HCT116 (cell line): ENCODE measurements around the gene GUCY2C. TPM values are rescaled to one million over a fixed set of nuclear protein-coding genes. Genes with fewer than 3 reads are reported as not detected.

Source experiments
- ATAC-seq: fragments of 200-7000 bp; cut with Tn5 transposase; 2 replicates; pipeline ENCODE4 v1.9.1; 2020; ENCODE audit warnings: mild to moderate bottlenecking, moderate library complexity
- BruUV-seq: library from RNA; stranded (reverse); fragments of 400-500 nt; replicated peaks from 2 replicates; lab custom pipeline; 2021; lab: Mats Ljungman, UMichigan
- CTCF ChIA-PET: fragments of 300-600 bp; sonication (Branson Sonifier 250); formaldehyde crosslinking; loops from one replicate; lab custom pipeline; 2021; ENCODE audit warnings: antibody characterized with exemption; lab: Charles Lee
- POLR2A ChIA-PET: fragments of 300-600, 350-600 bp; sonication (Branson Sonifier 250); formaldehyde crosslinking; loops from one replicate; lab custom pipeline; 2021; ENCODE audit warnings: antibody characterized with exemption; lab: Charles Lee
- RAD21 ChIA-PET, 2 experiments: fragments of 300-600 bp; sonication (Branson Sonifier 250); formaldehyde crosslinking; loops; one replicate each; lab custom pipeline; 2023; ENCODE audit warnings: low total read pairs in 2 of 2; ENCODE audit not compliant: uncharacterized antibody in 2 of 2, unreplicated experiment in 2 of 2, low non-redundant PET in 1 of 2; lab: Charles Lee
- DNase-seq: peaks from one replicate; pipeline ENCODE4 v3.0.0-alpha.2; 2010; ENCODE audit warnings: low read depth, low spot score
- H2AFZ ChIP-seq: fragments of 200-600 bp; shearing (Covaris generic), sonication (generic); 2 replicates; pipeline ENCODE4 v1.6.1; 2017; ENCODE audit warnings: low read depth, mixed run types, mixed read lengths, antibody characterized with exemption, low read length; ENCODE audit not compliant: poor library complexity, severe bottlenecking
- H3K27ac ChIP-seq: 2 replicates; pipeline ENCODE4 v1.5.1; 2012; ENCODE audit warnings: low read depth, low read length
- H3K27me3 ChIP-seq: fragments of 200-600 bp; sonication (generic); 2 replicates; pipeline ENCODE4 v1.6.1; 2016; ENCODE audit warnings: mixed run types, low read length, mixed read lengths; ENCODE audit not compliant: insufficient read depth
- H3K36me3 ChIP-seq, 2 experiments: fragments of 200-500 bp in 1 of 2; fragments of 200-600 bp in 1 of 2; sonication (Bioruptor generic) in 1 of 2; sonication (generic) in 1 of 2; 2 replicates each; pipeline versions ENCODE4 v1.5.1 to v1.6.1; 2014 to 2016; ENCODE audit warnings: low read length in 2 of 2, inconsistent platforms in 1 of 2, mixed read lengths in 1 of 2, mixed run types in 1 of 2; ENCODE audit not compliant: insufficient read depth in 2 of 2, control insufficient read depth in 1 of 2
- H3K4me1 ChIP-seq, 2 experiments: fragments of 200-600 bp in 1 of 2; sonication (generic) in 1 of 2; 2 replicates each; pipeline versions ENCODE4 v1.5.1 to v1.6.1; 2012 to 2017; ENCODE audit warnings: low read length in 2 of 2, inconsistent platforms in 1 of 2, mild to moderate bottlenecking in 1 of 2, mixed read lengths in 1 of 2, mixed run types in 1 of 2, moderate library complexity in 1 of 2; ENCODE audit not compliant: insufficient read depth in 2 of 2, control insufficient read depth in 1 of 2
- H3K4me2 ChIP-seq: fragments of 200-600 bp; sonication (generic); 2 replicates; pipeline ENCODE4 v1.6.1; 2017; ENCODE audit warnings: mixed run types, low read length, mixed read lengths
- H3K4me3 ChIP-seq, 2 experiments: fragments of 200-600 bp in 1 of 2; sonication (generic) in 1 of 2; replicated peaks in 1 of 2; 2 replicates each; pipeline ENCODE4 v1.5.1; 2011 to 2016; ENCODE audit warnings: low read length in 2 of 2, control low read depth in 1 of 2, low read depth in 1 of 2, mild to moderate bottlenecking in 1 of 2, mixed read lengths in 1 of 2, mixed run types in 1 of 2
- H3K79me2 ChIP-seq: fragments of 200-600 bp; sonication (generic); 2 replicates; pipeline ENCODE4 v1.6.1; 2017; ENCODE audit warnings: mild to moderate bottlenecking, mixed run types, low read length, moderate library complexity, mixed read lengths; ENCODE audit not compliant: insufficient read depth
- H3K9ac ChIP-seq: fragments of 200-600 bp; sonication (generic); 2 replicates; pipeline ENCODE4 v1.6.1; 2016; ENCODE audit warnings: low read length, mixed read lengths
- H3K9me2 ChIP-seq: fragments of 200-600 bp; sonication (generic), shearing (Covaris generic); 2 replicates; pipeline ENCODE4 v1.6.1; 2017; ENCODE audit warnings: mixed run types, mild to moderate bottlenecking, moderate library complexity; ENCODE audit not compliant: insufficient read depth
- H3K9me3 ChIP-seq, 2 experiments: fragments of 200-500 bp in 1 of 2; fragments of 200-600 bp in 1 of 2; sonication (Bioruptor generic) in 1 of 2; sonication (generic) in 1 of 2; 2 replicates each; pipeline ENCODE4 v1.6.1; 2014 to 2017; ENCODE audit warnings: low read length in 2 of 2, mixed read lengths in 2 of 2, inconsistent platforms in 1 of 2, low read depth in 1 of 2, mild to moderate bottlenecking in 1 of 2, mixed run types in 1 of 2, moderate library complexity in 1 of 2; ENCODE audit not compliant: control insufficient read depth in 1 of 2, insufficient read depth in 1 of 2
- H4K20me1 ChIP-seq: fragments of 200-600 bp; sonication (generic), shearing (Covaris generic); 2 replicates; pipeline ENCODE4 v1.6.1; 2017; ENCODE audit warnings: mixed run types, mild to moderate bottlenecking, moderate library complexity; ENCODE audit not compliant: insufficient read depth
- CBX3 ChIP-seq: IDR thresholded peaks from 2 replicates; pipeline ENCODE4 v1.6.1; 2012; ENCODE audit warnings: low read depth
- ELF1 ChIP-seq: IDR thresholded peaks from 2 replicates; pipeline ENCODE4 v1.6.1; 2012; ENCODE audit warnings: low read depth, borderline replicate concordance
- JUND ChIP-seq: IDR thresholded peaks from 2 replicates; pipeline ENCODE4 v1.6.1; 2012
- YY1 ChIP-seq: IDR thresholded peaks from 2 replicates; pipeline ENCODE4 v1.6.1; 2011; ENCODE audit warnings: low read length, low read depth, moderate library complexity, mild to moderate bottlenecking; ENCODE audit not compliant: insufficient replicate concordance; ENCODE audit errors: extremely low read depth
- ZFX ChIP-seq: fragments of 450-650 bp; IDR thresholded peaks from 2 replicates; pipeline ENCODE4 v1.6.1; 2017
- intact Hi-C: fragments of 100-400 bp; cut with micrococcal nuclease; formaldehyde crosslinking; loops from 2 replicates; pipeline ENCODE4 v1.10.0; 2022
- total RNA-seq: library from RNA; stranded (reverse); gene quantifications from one replicate; pipeline ENCODE4 v1.2.1, GENCODE V29; 2021; ENCODE audit not compliant: unreplicated experiment
- TF ChIP-seq, protein P1 (sequence below), 3 experiments: fragments of 200-600 bp in 1 of 3; sonication (generic) in 1 of 3; IDR thresholded peaks in 2 of 3; conservative IDR thresholded peaks in 1 of 3; 2 replicates each; pipeline ENCODE4 v1.5.1; 2012 to 2017; ENCODE audit warnings: low read depth in 2 of 3, low read length in 2 of 3, antibody characterized with exemption in 1 of 3, borderline replicate concordance in 1 of 3, control low read depth in 1 of 3, mild to moderate bottlenecking in 1 of 3, mixed read lengths in 1 of 3, mixed run types in 1 of 3, moderate library complexity in 1 of 3; ENCODE audit not compliant: insufficient read depth in 1 of 3
- TF ChIP-seq, protein P2 (sequence below): IDR thresholded peaks from 2 replicates; pipeline ENCODE4 v1.6.1; 2012
- TF ChIP-seq, protein P3 (sequence below): IDR thresholded peaks from 2 replicates; pipeline ENCODE4 v1.6.1; 2012; ENCODE audit warnings: low read depth

The GUCY2C gene
- total RNA-seq, 1 experiment from 2014 or later, result not detected

DNA sequence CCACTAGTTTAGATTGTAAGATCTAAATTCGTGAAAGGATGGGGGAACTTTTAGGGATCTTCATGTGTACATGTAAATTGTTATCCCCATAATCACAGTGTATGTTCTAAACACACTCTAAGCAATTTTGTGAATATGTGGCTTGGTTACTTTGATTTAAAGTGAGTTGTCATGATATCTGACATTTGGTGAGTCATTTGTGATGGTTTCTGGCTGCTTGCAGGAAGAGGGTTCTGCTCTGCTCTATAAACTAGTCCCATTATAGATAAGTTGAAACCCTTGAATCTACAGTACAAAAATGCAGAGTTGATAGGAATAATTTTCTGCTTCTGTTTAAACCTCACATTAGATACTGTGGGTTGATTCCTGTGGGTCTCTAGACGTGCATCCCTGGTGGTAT lies 14.8 kb downstream of the GUCY2C start:
- BruUV-seq, result no TSS peak
- POLR2A ChIA-PET, result no interaction called here
- Histone ChIP-seq H3K36me3 (no peaks in the 10 kb centered on the region), H3K4me3 (no peak overlapping the region), H3K4me1 (no peaks in the 10 kb centered on the region), H3K27me3 (no peaks in the 10 kb centered on the region), H4K20me1 (no peaks in the 10 kb centered on the region), H2AFZ (no peak overlapping the region), H3K9me3 (no peaks in the 10 kb centered on the region)
- intact Hi-C loops, result no loop called here
- TF ChIP-seq CBX3 (no peak), JUND (no peak), YY1 (no peak), ZFX (no peak), ELF1 (no peak)
- TF ChIP-seq, protein P1, sequence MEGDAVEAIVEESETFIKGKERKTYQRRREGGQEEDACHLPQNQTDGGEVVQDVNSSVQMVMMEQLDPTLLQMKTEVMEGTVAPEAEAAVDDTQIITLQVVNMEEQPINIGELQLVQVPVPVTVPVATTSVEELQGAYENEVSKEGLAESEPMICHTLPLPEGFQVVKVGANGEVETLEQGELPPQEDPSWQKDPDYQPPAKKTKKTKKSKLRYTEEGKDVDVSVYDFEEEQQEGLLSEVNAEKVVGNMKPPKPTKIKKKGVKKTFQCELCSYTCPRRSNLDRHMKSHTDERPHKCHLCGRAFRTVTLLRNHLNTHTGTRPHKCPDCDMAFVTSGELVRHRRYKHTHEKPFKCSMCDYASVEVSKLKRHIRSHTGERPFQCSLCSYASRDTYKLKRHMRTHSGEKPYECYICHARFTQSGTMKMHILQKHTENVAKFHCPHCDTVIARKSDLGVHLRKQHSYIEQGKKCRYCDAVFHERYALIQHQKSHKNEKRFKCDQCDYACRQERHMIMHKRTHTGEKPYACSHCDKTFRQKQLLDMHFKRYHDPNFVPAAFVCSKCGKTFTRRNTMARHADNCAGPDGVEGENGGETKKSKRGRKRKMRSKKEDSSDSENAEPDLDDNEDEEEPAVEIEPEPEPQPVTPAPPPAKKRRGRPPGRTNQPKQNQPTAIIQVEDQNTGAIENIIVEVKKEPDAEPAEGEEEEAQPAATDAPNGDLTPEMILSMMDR (IDR thresholded peaks at IDR 0.05 in 2 of 3, conservative IDR thresholded peaks at IDR 0.05 in 1 of 3; ENCODE audit: borderline replicate concordance in 1 of 3, insufficient read depth in 1 of 3, low read depth in 2 of 3, low read length in 2 of 3), result no peak
- TF ChIP-seq, protein P2, sequence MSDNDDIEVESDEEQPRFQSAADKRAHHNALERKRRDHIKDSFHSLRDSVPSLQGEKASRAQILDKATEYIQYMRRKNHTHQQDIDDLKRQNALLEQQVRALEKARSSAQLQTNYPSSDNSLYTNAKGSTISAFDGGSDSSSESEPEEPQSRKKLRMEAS, result no peak
- TF ChIP-seq, protein P3, sequence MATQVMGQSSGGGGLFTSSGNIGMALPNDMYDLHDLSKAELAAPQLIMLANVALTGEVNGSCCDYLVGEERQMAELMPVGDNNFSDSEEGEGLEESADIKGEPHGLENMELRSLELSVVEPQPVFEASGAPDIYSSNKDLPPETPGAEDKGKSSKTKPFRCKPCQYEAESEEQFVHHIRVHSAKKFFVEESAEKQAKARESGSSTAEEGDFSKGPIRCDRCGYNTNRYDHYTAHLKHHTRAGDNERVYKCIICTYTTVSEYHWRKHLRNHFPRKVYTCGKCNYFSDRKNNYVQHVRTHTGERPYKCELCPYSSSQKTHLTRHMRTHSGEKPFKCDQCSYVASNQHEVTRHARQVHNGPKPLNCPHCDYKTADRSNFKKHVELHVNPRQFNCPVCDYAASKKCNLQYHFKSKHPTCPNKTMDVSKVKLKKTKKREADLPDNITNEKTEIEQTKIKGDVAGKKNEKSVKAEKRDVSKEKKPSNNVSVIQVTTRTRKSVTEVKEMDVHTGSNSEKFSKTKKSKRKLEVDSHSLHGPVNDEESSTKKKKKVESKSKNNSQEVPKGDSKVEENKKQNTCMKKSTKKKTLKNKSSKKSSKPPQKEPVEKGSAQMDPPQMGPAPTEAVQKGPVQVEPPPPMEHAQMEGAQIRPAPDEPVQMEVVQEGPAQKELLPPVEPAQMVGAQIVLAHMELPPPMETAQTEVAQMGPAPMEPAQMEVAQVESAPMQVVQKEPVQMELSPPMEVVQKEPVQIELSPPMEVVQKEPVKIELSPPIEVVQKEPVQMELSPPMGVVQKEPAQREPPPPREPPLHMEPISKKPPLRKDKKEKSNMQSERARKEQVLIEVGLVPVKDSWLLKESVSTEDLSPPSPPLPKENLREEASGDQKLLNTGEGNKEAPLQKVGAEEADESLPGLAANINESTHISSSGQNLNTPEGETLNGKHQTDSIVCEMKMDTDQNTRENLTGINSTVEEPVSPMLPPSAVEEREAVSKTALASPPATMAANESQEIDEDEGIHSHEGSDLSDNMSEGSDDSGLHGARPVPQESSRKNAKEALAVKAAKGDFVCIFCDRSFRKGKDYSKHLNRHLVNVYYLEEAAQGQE, result no peak
- TF ChIP-seq, all 23 proteins: peak for 0
- RAD21 ChIA-PET, result no interaction called here
- H3K4me2 ChIP-seq, result no peak overlapping the region
- no peaks in the 10 kb centered on the region for H3K9me2 ChIP-seq
- H3K27ac ChIP-seq, result no peak overlapping the region
- ATAC-seq (no peak), DNase-seq (no peak)
- no peaks in the 10 kb centered on the region for H3K79me2 ChIP-seq
- CTCF ChIA-PET, result no interaction called here
- H3K9ac ChIP-seq, result no peak overlapping the region
